22Rv1 (cell line): ENCODE results near the gene SIRT7.

Experiments
- H3K27ac ChIP-seq: fragments of 450-650 bp; 2 replicates; pipeline ENCODE4 v1.5.1; 2017
- ZFX ChIP-seq: fragments of 450-650 bp; IDR thresholded peaks from 2 replicates; pipeline ENCODE4 v1.6.1; 2017; ENCODE audit warnings: antibody characterized with exemption, borderline replicate concordance
- TF ChIP-seq, protein P1 (sequence below): fragments of 450-650 bp; IDR thresholded peaks from 2 replicates; pipeline ENCODE4 v1.5.1; 2017; ENCODE audit warnings: mild to moderate bottlenecking

The SIRT7 gene

DNA sequence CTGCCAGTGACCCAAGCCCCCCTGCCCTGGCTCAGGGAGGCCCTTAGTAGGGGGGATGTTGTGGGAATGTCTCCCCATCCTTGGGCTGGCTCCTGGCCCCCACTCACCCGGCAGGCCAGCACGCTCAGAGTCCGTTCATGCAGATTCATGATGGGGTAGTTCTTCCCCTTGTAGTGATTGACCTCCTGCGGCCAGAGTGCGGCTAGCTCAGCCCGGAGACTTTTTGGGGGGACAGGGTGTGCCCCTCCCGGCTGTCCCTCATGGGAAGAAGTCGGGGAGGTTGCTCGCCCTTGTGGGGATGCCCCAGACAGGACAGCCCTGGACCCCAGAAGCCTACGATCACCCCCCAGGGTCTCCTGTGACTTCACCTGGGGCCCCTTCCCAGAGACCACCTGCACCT lies 12.0 kb downstream of the SIRT7 start:
- TF ChIP-seq, protein P1, sequence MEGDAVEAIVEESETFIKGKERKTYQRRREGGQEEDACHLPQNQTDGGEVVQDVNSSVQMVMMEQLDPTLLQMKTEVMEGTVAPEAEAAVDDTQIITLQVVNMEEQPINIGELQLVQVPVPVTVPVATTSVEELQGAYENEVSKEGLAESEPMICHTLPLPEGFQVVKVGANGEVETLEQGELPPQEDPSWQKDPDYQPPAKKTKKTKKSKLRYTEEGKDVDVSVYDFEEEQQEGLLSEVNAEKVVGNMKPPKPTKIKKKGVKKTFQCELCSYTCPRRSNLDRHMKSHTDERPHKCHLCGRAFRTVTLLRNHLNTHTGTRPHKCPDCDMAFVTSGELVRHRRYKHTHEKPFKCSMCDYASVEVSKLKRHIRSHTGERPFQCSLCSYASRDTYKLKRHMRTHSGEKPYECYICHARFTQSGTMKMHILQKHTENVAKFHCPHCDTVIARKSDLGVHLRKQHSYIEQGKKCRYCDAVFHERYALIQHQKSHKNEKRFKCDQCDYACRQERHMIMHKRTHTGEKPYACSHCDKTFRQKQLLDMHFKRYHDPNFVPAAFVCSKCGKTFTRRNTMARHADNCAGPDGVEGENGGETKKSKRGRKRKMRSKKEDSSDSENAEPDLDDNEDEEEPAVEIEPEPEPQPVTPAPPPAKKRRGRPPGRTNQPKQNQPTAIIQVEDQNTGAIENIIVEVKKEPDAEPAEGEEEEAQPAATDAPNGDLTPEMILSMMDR: no peak
- no peak for TF ChIP-seq ZFX
- H3K27ac ChIP-seq: no peak overlapping the region

DNA sequence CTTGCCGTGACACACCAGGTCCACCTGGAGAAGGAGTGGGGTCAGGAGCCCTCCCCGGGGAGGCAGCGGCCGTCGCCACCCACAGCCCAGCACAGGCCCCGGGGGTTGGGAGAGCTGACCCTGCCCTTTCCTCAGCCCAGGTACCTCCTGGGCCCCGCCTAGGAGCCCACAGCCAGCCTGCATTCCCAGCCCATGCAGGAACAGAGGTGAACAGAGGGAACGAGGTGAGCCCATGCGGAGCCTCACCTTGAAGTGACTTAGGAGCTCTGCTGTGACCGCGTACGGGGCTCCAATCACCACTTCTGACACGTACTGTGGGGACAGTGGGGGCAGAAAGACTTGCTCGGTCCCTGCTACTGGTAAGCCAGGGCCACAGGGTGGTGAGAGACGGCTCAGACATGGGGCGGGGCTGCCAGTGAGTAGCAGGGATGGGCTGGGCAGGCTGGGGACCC lies 12.5 kb downstream of the SIRT7 start:
- no peak overlapping the region for H3K27ac ChIP-seq
- TF ChIP-seq, protein P1: no peak
- no peak for TF ChIP-seq ZFX

DNA sequence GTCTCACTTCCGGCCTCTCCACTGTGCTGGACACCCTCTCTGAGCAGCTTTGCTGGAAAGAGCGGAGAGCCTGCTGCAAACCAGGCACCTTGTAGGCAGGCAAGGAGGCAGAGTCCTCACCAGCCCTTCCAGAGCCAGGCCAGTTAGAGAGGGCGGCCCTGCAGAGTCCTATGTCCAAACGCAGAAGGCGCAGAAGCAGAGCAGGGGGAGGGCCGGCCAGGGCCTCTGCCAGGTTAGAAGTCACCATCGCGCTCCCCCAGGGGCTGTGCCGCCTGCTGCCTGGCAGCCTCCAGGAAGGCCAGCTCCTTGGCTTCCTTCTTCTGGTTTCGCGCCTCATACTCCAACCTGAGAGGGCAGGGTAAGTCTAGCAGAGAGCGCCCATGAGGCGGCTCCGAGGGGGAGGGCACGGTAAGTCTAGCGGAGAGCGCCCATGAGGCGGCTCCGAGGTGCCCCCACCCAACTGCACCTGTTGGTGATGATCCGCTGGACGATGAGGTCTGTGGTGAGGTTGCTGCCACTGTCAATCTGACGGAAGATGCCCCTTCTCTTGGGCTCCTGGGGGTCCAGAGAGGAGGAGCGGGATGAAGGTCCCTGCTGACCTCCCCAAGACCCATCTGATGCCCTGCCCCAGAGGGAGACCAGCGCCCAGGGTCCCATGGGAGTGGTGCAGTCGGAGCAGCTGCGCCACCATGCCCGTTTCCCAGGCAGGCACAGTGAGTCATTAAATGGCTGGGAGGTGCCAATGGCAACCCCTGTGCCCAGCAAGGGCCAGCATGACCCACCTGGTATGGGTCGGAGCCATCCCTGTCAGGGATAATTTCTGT lies 13.2 kb downstream of the SIRT7 start:
- TF ChIP-seq ZFX: no peak
- TF ChIP-seq, protein P1: no peak
- H3K27ac ChIP-seq: peak overlapping the region; percentile 72; the same call in 1 of the 2 replicates

DNA sequence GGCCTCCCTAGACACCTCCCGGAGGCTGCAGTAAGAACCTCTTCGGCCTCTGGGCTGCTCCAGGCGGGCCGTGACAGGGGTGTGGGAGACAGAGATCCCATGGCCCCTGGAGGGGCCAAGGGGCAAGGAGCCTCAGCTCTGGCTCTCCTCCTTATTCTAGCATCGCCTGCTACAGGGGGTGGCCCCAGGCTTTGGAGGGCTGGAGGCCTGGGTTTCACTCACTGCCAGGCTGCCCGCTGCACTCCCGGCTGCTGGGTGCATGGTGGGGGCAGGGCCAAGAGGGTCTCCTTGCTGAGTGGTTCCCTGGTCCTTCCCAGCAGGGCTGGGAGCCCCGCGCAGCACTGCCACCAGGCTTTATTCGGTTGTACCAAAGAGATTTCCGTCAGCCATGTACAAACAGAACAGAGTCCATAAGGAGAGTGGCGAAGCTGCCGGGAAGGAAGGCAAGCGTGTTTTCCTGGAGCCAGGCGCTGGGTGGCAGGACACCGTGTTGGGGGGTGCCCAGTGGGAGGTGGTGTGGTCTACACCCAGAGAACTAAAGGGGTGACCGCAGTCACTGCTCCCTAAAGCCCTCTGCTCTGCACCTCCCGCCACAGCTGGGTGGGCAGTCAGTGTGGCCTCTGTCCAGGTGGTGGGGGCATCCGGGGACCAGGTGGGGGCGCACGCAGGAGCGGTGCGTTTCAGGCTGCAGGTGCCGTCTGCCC lies 13.9 kb downstream of the SIRT7 start:
- H3K27ac ChIP-seq: peak overlapping the region; percentile 72
- TF ChIP-seq, protein P1: no peak
- TF ChIP-seq ZFX: no peak

DNA sequence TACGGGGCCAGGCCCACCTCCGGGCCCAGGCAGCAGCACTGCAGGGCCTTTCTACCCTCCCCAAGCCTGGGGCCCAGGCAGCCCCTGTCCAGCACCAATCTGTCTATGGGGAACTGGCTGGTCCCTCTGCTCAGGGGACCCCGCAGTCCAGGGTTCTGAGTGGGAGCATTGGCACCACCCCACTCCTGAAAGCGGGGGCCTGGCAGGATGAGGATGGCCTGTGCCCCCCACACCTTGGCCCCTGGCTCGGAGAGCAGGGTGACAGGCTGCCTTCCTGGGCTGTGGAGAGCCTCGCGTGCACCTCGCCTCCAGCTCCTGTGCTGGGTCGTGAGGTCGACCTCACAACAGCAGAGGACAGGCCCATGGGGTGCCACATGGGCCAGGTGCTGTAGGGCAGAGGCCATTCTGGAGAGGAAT lies 14.6 kb downstream of the SIRT7 start:
- H3K27ac ChIP-seq: peak overlapping the region; percentile 72
- TF ChIP-seq, protein P1: no peak
- TF ChIP-seq ZFX: no peak

DNA sequence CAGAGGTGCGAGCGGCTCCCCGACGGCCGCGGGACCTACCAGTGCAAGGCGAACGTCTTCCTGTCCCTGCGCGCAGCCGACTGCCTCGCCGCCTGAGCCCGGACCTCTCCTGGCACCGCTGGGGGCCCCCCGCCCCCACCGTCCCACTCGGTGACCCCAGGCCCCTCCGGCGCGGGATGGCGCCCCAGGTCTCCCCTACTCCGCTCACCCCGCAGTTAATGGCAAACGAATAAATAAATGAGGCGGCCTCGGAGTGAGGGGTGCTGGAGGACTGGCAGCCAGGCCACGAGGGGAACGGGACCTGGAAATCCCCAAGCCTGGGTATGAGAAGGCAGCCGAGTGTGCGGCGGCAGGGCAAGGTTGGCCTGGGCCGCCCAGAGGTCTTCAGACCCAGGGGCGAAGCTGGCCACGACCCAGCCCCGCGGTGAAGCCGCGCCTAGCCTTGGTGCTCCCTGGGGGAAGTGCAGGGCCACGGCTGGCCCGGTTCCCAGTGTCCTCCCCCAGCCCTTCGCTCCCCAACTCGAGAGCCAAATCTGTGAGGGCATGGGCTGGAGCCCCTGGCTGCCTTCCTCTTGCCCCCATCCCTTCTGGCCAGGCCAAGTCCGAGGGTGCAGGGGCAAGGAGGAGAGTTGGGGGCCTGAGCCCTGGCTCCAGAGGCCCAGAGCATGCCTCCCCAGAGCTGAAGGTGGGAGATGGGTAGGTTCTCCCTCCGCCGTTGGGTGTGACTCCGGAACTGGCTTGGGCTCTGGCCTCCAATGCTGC lies 15.1 kb downstream of the SIRT7 start:
- peak overlapping the region; percentile 72 for H3K27ac ChIP-seq
- TF ChIP-seq ZFX: no peak
- TF ChIP-seq, protein P1: no peak
